Gastroesophageal sphincter (tissue), 4 donors: ENCODE results near the gene MTRF1. TPM values are rescaled to one million over a fixed set of nuclear protein-coding genes. Genes with fewer than 3 reads are reported as not detected.
"Not testable (repeated sequence)": the region's sequence is repeated elsewhere in the genome, so short reads cannot be mapped to it uniquely, and the experiment has no call there.

Experiments used
- ATAC-seq: fragments of 150-250 bp; one replicate; pipeline ENCODE4 v1.9.1; 2016; ENCODE audit warnings: mild to moderate bottlenecking, moderate library complexity
- H3K27ac ChIP-seq, 4 donors: fragments of 200-600 bp; sonication (generic) in 3 of 4; 1 replicate in 3 of 4; 2 replicates in 1 of 4; pipeline ENCODE4 v1.5.1; 2016 to 2019
- H3K27me3 ChIP-seq: fragments of 200-600 bp; sonication (generic); one replicate; pipeline ENCODE4 v1.5.1; 2019
- H3K36me3 ChIP-seq, 2 donors: fragments of 200-600 bp; sonication (generic); one replicate each; pipeline ENCODE4 v1.5.1; 2019; ENCODE audit warnings: control low read depth in 1 of 2
- H3K4me1 ChIP-seq, 3 donors: fragments of 200-600 bp; sonication (generic); 1 replicate in 2 of 3; 2 replicates in 1 of 3; pipeline ENCODE4 v1.5.1; 2016 to 2019; ENCODE audit warnings: control low read depth in 2 of 3
- H3K4me3 ChIP-seq, 2 donors: fragments of 200-600 bp; sonication (generic); one replicate each; pipeline ENCODE4 v1.5.1; 2019; ENCODE audit warnings: mild to moderate bottlenecking in 1 of 2, moderate library complexity in 1 of 2
- H3K9me3 ChIP-seq, 3 donors: fragments of 200-600 bp; sonication (generic); one replicate each; pipeline ENCODE4 v1.5.1; 2017 to 2019; ENCODE audit warnings: control low read depth in 2 of 3
- EP300 ChIP-seq: sonication (generic); formaldehyde crosslinking; IDR thresholded peaks from one replicate; pipeline ENCODE4 v1.6.1; 2017; ENCODE audit warnings: antibody characterized with exemption, mild to moderate bottlenecking
- POLR2A ChIP-seq, 2 donors: fragments of 450-650 bp; IDR thresholded peaks; one replicate each; pipeline ENCODE4 v1.6.1; 2017; ENCODE audit warnings: antibody characterized with exemption in 2 of 2, mild to moderate bottlenecking in 2 of 2, moderate library complexity in 1 of 2
- POLR2AphosphoS5 ChIP-seq: sonication (generic); formaldehyde crosslinking; IDR thresholded peaks from one replicate; pipeline ENCODE4 v1.6.1; 2017; ENCODE audit warnings: antibody characterized with exemption
- WGBS, 2 donors: methylation state at CpG; one replicate each; pipeline ENCODE4 v1.1.5; 2018; ENCODE audit warnings: low coverage in 1 of 2; 5-methylcytosine and 5-hydroxymethylcytosine counted together
- total RNA-seq, 4 donors: library from RNA; depleted of rRNA; stranded (reverse); fragments of >200 nt; gene quantifications; one replicate each; pipeline ENCODE4 v1.1.0, GENCODE V29; 2016
- TF ChIP-seq, protein P1 (sequence below), 4 experiments: fragments of 200-600 bp in 2 of 4; fragments of 450-650 bp in 2 of 4; sonication (generic) in 1 of 4; IDR thresholded peaks; one replicate each; pipeline ENCODE4 v1.5.1; 2017 to 2019; ENCODE audit warnings: antibody characterized with exemption in 4 of 4, mild to moderate bottlenecking in 2 of 4, moderate library complexity in 2 of 4

Gene MTRF1
- total RNA-seq, 4 donors from 2014 or later = 7.3 to 14.4 (median 10.2) TPM

GRCh38 chr13:41286370-41286769, 23.0 kb upstream of the MTRF1 start:
- Histone ChIP-seq H3K9me3 (no peaks in the 10 kb centered on the region), H3K27me3 (no peaks in the 10 kb centered on the region), H3K4me3 (no peak overlapping the region), H3K4me1 (no peaks in the 10 kb centered on the region), H3K36me3 (no peaks in the 10 kb centered on the region), H3K27ac (no peak overlapping the region)
- TF ChIP-seq EP300 (no peak), POLR2AphosphoS5 (no peak), POLR2A (IDR thresholded peaks at IDR 0.05) (no peak)
- TF ChIP-seq, protein P1, sequence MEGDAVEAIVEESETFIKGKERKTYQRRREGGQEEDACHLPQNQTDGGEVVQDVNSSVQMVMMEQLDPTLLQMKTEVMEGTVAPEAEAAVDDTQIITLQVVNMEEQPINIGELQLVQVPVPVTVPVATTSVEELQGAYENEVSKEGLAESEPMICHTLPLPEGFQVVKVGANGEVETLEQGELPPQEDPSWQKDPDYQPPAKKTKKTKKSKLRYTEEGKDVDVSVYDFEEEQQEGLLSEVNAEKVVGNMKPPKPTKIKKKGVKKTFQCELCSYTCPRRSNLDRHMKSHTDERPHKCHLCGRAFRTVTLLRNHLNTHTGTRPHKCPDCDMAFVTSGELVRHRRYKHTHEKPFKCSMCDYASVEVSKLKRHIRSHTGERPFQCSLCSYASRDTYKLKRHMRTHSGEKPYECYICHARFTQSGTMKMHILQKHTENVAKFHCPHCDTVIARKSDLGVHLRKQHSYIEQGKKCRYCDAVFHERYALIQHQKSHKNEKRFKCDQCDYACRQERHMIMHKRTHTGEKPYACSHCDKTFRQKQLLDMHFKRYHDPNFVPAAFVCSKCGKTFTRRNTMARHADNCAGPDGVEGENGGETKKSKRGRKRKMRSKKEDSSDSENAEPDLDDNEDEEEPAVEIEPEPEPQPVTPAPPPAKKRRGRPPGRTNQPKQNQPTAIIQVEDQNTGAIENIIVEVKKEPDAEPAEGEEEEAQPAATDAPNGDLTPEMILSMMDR (IDR thresholded peaks at IDR 0.05) = no peak
- 80 to 89% methylated on average over 4 to 5 of the region's 5 CpGs for WGBS, 2 donors
- no peak for ATAC-seq

- 84 to 91% methylated on average over 11 to 13 of the region's 13 CpGs for WGBS, 2 donors
- H3K36me3 ChIP-seq = no peaks in the 10 kb centered on the region
- H3K27me3 ChIP-seq = no peaks in the 10 kb centered on the region
- no peaks in the 10 kb centered on the region for H3K4me1 ChIP-seq
- no peak overlapping the region for H3K27ac ChIP-seq
- TF ChIP-seq POLR2A (IDR thresholded peaks at IDR 0.05) (no peak), POLR2AphosphoS5 (no peak), EP300 (no peak)
- TF ChIP-seq, protein P1 (IDR thresholded peaks at IDR 0.05) = no peak
- H3K9me3 ChIP-seq = no peaks in the 10 kb centered on the region
- no peak overlapping the region for H3K4me3 ChIP-seq
- no peak for ATAC-seq
These were observed 21.3 kb upstream of the MTRF1 start for GRCh38 chr13:41284512-41285288.

GRCh38 chr13:41282129-41282571, 18.8 kb upstream of the MTRF1 start:
- Histone ChIP-seq H3K27me3 (no peaks in the 10 kb centered on the region), H3K4me3 (no peak overlapping the region), H3K9me3 (no peaks in the 10 kb centered on the region), H3K36me3 (no peaks in the 10 kb centered on the region), H3K27ac (no peak overlapping the region), H3K4me1 (no peaks in the 10 kb centered on the region)
- 91 to 92% methylated on average over 3 to 5 of the region's 5 CpGs for WGBS, 2 donors
- TF ChIP-seq POLR2AphosphoS5 (no peak), POLR2A (IDR thresholded peaks at IDR 0.05) (no peak)
- TF ChIP-seq, protein P1 (IDR thresholded peaks at IDR 0.05) = no peak
- no peak for ATAC-seq

DNA sequence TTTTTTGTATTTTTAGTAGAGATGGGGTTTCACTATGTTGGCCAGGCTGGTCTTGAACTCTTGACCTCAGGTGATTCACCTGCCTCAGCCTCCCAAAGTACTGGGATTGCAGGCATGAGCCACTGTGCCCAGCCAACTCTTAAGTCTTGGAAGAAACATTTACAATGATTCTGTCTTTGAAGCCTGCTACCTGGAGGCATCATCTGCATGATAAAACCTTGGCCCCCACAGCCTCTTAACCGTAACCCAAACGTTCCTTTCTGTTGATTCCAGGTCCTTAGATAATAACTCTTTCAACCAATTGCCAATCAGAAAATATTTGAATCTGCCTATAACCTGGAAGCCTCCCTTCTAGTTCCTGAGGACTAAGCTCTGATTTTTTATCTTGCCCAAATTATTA, 15.8 kb upstream of the MTRF1 start:
- not testable (repeated sequence) for H3K4me3 ChIP-seq, H3K9me3 ChIP-seq
- 52 to 53% methylated on average over 2 of the region's 2 CpGs for WGBS, 2 donors

DNA sequence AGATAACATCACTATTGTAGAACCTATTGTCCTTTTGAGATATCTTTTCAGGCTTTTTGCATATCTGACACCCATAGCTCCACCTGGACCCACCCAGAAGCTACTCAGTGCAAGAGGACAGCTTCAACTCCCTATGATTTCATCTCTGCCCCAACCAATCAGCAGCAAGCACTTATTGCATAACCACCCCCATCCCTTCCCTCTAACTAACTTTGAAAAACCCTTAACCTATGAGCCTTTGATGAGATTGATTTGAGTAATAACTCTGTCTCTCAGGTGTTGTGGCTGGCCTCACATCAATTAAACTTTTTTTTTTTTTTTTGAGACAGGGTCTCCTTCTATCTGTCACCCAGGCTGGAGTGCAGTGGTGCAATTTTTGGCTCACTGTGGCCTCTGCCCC, 13.4 kb upstream of the MTRF1 start:
- H3K27me3 ChIP-seq = no peaks in the 10 kb centered on the region
- no peaks in the 10 kb centered on the region for H3K9me3 ChIP-seq
- no peak overlapping the region for H3K27ac ChIP-seq
- H3K4me1 ChIP-seq = no peaks in the 10 kb centered on the region
- TF ChIP-seq POLR2A (IDR thresholded peaks at IDR 0.05) = no peak
- TF ChIP-seq EP300 = no peak
- TF ChIP-seq, protein P1 (IDR thresholded peaks at IDR 0.05) = no peak
- no peak for TF ChIP-seq POLR2AphosphoS5
- H3K36me3 ChIP-seq = no peaks in the 10 kb centered on the region
- no peak for ATAC-seq
- no peak overlapping the region for H3K4me3 ChIP-seq

More for the DNA sequence above, 15.8 kb upstream of the MTRF1 start:
- not testable (repeated sequence) for H3K27ac ChIP-seq, H3K27me3 ChIP-seq, H3K4me1 ChIP-seq, H3K36me3 ChIP-seq, ATAC-seq
